Stromal cell of bone marrow (primary cell): Measurements from ENCODE around the gene ARID4B.
A peak's percentile ranks its signal among the peaks of the same experiment; 100 is the strongest.
"Not testable (repeated sequence)": the region's sequence is repeated elsewhere in the genome, so short reads cannot be mapped to it uniquely, and the experiment has no call there.

Source experiments
- DNase-seq: peaks from one replicate; pipeline ENCODE4 v3.0.0-alpha.2; 2012; ENCODE audit warnings: low read depth

Gene ARID4B

GRCh38 chr1:235329139-235329902, 1.3 kb upstream of the ARID4B start:
- no peak for DNase-seq

- DNase-seq: peak; percentile 100
Observed at GRCh38 chr1:235328271-235329138, 526 bp upstream of the ARID4B start, which contains the start of gene GGPS1. TSS of gene GGPS1 (plus strand) at chr1:235328570. CDS start at chr1:235335265, 6,695 bp downstream.

GRCh38 chr1:235326719-235327558, 1.0 kb downstream of the ARID4B start:
- DNase-seq: no peak

GRCh38 chr1:235325854-235326253, 2.1 kb downstream of the ARID4B start:
- no peak for DNase-seq

GRCh38 chr1:235325139-235325538, 2.8 kb downstream of the ARID4B start:
- no peak for DNase-seq

GRCh38 chr1:235324296-235324695, 3.7 kb downstream of the ARID4B start:
- DNase-seq: no peak

- DNase-seq: no peak
Observed at GRCh38 chr1:235320521-235321179, 7.3 kb downstream of the ARID4B start.

GRCh38 chr1:235319255-235319654, 8.7 kb downstream of the ARID4B start:
- DNase-seq: no peak

GRCh38 chr1:235317168-235317567, 10.8 kb downstream of the ARID4B start:
- DNase-seq: no peak

GRCh38 chr1:235315735-235316134, 12.2 kb downstream of the ARID4B start:
- DNase-seq: no peak

GRCh38 chr1:235315173-235315572, 12.8 kb downstream of the ARID4B start:
- no peak for DNase-seq

- no peak for DNase-seq
Observed at GRCh38 chr1:235313931-235314678, 13.9 kb downstream of the ARID4B start.

- DNase-seq: no peak
Observed at GRCh38 chr1:235313262-235313661, 14.7 kb downstream of the ARID4B start.

GRCh38 chr1:235309206-235309605, 18.8 kb downstream of the ARID4B start:
- DNase-seq: not testable (repeated sequence)

- no peak for DNase-seq
Observed at GRCh38 chr1:235307158-235308124, 20.5 kb downstream of the ARID4B start.

GRCh38 chr1:235304549-235305451, 23.2 kb downstream of the ARID4B start:
- no peak for DNase-seq

GRCh38 chr1:235302143-235302542, 25.8 kb downstream of the ARID4B start:
- no peak for DNase-seq

GRCh38 chr1:235299169-235299858, 28.7 kb downstream of the ARID4B start:
- DNase-seq: no peak
